Measurements from ENCODE around the gene GRIA4.

Gene GRIA4

DNA sequence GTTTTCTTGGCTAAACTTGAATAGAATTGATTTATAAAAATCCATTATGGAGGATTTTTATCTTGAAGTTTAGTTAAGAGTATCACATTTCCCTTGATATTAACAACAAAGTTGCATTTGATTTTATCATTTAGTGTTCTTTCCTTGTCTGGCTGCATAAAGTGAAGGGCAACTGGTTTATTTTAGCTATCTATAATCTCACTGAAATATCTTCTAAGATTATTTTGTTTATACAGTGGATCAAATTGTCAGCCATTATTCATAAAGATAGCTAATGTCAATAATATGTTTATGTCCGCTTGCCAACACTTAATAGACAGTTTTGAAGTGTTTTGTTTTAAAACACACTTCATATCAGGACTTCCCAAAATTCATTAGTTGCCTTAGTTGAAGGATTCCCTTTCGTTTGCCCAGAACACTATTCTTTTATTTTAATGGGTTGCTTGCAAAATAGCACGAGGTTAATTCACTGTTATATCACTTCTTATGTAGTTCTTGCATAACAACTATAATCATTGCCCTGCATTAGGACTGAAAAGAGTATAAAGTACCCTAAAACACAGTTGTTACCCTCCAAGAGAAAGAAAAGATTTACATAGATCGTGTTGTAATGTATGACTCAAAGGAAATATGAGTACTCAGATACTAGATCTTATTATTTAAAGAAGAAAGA, 339.2 kb downstream of the GRIA4 start:
- Histone ChIP-seq H3K27ac (ENCODE audit: low read length, poor library complexity, severe bottlenecking) (no peak overlapping the region), H3K9ac (ENCODE audit: low read length) (no peak overlapping the region), H2AK5ac (ENCODE audit: low read length, severe bottlenecking) (no peak overlapping the region), H3K18ac (ENCODE audit: low read depth in 1 of 2, low read length in 2 of 2) (no peak overlapping the region), H3K9me3 (ENCODE audit: control insufficient read depth, low read length) (no peaks in the 10 kb centered on the region), H2BK15ac (ENCODE audit: low read depth, poor library complexity, severe bottlenecking) (no peak overlapping the region), H2BK5ac (ENCODE audit: low read depth, low read length, poor library complexity, severe bottlenecking) (no peak overlapping the region), H2BK120ac (ENCODE audit: low read depth, low read length) (no peak overlapping the region), H3K79me1 (replicated peaks; ENCODE audit: low read length, poor library complexity, severe bottlenecking) (no peaks in the 10 kb centered on the region), H3K14ac (ENCODE audit: low read length in 2 of 2) (no peak overlapping the region), H2BK12ac (ENCODE audit: low read length in 2 of 2) (no peak overlapping the region), H3K4me1 (ENCODE audit: control insufficient read depth, insufficient read depth, low read depth, low read length) (no peaks in the 10 kb centered on the region), H3K4me2 (ENCODE audit: low read length, poor library complexity, severe bottlenecking) (no peak overlapping the region), H3K4ac (ENCODE audit: low read depth in 1 of 2, low read length in 2 of 2) (no peak overlapping the region), H3K23ac (ENCODE audit: low read length in 2 of 2) (no peak overlapping the region), H2AFZ (ENCODE audit: low read depth, low read length) (no peak overlapping the region), H3K4me3 (ENCODE audit: insufficient read depth in 1 of 2, low read depth in 1 of 2, low read length in 2 of 2) (no peak overlapping the region), H4K8ac (ENCODE audit: low read length) (no peak overlapping the region), H3K27me3 (ENCODE audit: control insufficient read depth in 1 of 2, insufficient read depth in 1 of 2, low read length in 2 of 2) (no peaks in the 10 kb centered on the region), H4K91ac (ENCODE audit: low read length) (no peak overlapping the region), H3K36me3 (ENCODE audit: control insufficient read depth in 1 of 2, insufficient read depth in 2 of 2, low read depth in 1 of 2, low read length in 2 of 2) (no peaks in the 10 kb centered on the region)
- DNase-seq: peak; percentile 23
- WGBS: no CpG with 5 or more reads among the region's 4 CpGs

DNA sequence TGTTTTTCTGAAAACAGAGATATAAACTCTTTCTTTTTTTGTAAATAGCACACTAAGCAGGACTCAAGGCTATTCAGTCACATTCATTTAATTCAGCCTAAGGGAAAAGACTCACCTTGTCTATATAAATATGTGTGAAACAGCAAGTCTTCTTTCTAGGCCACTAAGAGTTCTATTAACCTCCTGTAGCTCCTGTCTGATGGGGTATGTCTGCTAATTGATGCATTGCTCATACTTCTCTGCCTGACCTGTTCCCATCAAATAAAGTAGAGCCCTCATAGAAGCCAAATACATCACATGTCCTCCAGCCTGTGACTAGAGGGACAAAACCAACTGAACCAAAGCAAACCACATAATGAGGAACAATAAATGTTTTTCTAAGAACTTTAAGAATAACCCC, 344.0 kb downstream of the GRIA4 start:
- no peak for DNase-seq
- H3K27me3 ChIP-seq (ENCODE audit: control insufficient read depth in 1 of 2, insufficient read depth in 1 of 2, low read length in 2 of 2): no peaks in the 10 kb centered on the region
- no peak overlapping the region for H3K23ac ChIP-seq (ENCODE audit: low read length in 2 of 2)
- no peak overlapping the region for H3K14ac ChIP-seq (ENCODE audit: low read length in 2 of 2)
- H3K4me1 ChIP-seq (ENCODE audit: control insufficient read depth, insufficient read depth, low read depth, low read length): no peaks in the 10 kb centered on the region
- H2BK5ac ChIP-seq (ENCODE audit: low read depth, low read length, poor library complexity, severe bottlenecking): no peak overlapping the region
- H2BK15ac ChIP-seq (ENCODE audit: low read depth, poor library complexity, severe bottlenecking): no peak overlapping the region
- no peak overlapping the region for H3K4me3 ChIP-seq (ENCODE audit: insufficient read depth in 1 of 2, low read depth in 1 of 2, low read length in 2 of 2)
- H4K91ac ChIP-seq (ENCODE audit: low read length): no peak overlapping the region
- H3K4me2 ChIP-seq (ENCODE audit: low read length, poor library complexity, severe bottlenecking): no peak overlapping the region
- H2AK5ac ChIP-seq (ENCODE audit: low read length, severe bottlenecking): no peak overlapping the region
- H2BK120ac ChIP-seq (ENCODE audit: low read depth, low read length): no peak overlapping the region
- no peak overlapping the region for H2AFZ ChIP-seq (ENCODE audit: low read depth, low read length)
- no peaks in the 10 kb centered on the region for H3K9me3 ChIP-seq (ENCODE audit: control insufficient read depth, low read length)
- no peak overlapping the region for H3K18ac ChIP-seq (ENCODE audit: low read depth in 1 of 2, low read length in 2 of 2)
- H3K4ac ChIP-seq (ENCODE audit: low read depth in 1 of 2, low read length in 2 of 2): no peak overlapping the region
- no peak overlapping the region for H3K27ac ChIP-seq (ENCODE audit: low read length, poor library complexity, severe bottlenecking)
- H3K79me1 ChIP-seq (replicated peaks; ENCODE audit: low read length, poor library complexity, severe bottlenecking): no peaks in the 10 kb centered on the region
- no peaks in the 10 kb centered on the region for H3K36me3 ChIP-seq (ENCODE audit: control insufficient read depth in 1 of 2, insufficient read depth in 2 of 2, low read depth in 1 of 2, low read length in 2 of 2)
- H3K9ac ChIP-seq (ENCODE audit: low read length): no peak overlapping the region
- H2BK12ac ChIP-seq (ENCODE audit: low read length in 2 of 2): no peak overlapping the region
- no peak overlapping the region for H4K8ac ChIP-seq (ENCODE audit: low read length)

DNA sequence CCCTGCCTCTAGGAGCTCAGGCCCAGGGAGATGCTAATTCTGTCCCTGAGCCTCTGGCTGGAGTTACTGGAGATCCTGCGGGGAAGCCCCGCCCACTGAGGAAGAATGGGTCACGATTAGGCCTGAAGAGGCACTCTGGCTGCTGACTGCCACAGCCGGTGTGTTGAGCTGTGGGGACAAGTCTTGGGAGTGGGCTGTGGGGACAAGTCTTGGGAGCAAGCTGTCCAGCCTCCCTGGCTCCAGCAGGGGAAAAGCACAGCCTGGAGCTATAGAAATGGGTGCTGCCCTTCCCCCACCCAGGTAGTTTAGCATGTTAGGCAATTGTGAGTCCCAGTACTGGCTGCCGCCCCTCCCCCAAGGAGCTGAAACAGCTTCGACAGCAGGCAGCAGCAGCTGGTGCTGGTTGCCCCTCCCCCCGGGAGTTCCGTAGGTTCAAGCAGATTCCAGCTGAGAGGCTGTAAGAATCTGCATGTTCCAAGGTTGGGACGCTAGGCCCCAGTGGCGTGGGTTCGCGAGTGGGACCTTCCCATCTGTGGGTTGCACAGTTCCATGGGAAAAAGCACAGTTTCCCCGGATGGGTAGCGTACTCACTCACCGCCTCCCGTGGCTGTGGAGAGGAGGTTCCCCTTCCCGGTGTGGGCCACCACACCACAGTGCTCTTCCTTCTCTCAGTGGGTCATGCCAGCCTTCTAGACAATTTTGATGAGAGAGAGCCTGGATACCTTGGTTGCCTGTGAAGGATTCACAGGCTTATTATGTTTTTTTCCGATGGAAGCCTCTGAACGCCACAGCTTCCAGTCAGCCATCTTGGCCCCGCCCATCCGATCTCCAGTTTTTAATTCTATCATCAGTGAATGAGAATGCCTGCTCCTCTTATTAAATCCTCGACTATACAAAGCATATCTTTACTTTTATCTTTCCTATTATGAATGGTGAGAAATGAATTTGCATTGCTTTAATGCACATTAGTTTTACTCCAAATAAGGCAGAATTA, 350.7 kb downstream of the GRIA4 start:
- Histone ChIP-seq H3K36me3 (ENCODE audit: control insufficient read depth in 1 of 2, insufficient read depth in 2 of 2, low read depth in 1 of 2, low read length in 2 of 2) (no peaks in the 10 kb centered on the region), H3K9me3 (ENCODE audit: control insufficient read depth, low read length) (no peaks in the 10 kb centered on the region), H2BK5ac (ENCODE audit: low read depth, low read length, poor library complexity, severe bottlenecking) (no peak overlapping the region), H3K27me3 (ENCODE audit: control insufficient read depth in 1 of 2, insufficient read depth in 1 of 2, low read length in 2 of 2) (no peaks in the 10 kb centered on the region), H4K8ac (ENCODE audit: low read length) (no peak overlapping the region), H3K4me2 (ENCODE audit: low read length, poor library complexity, severe bottlenecking) (no peak overlapping the region), H2AFZ (ENCODE audit: low read depth, low read length) (no peak overlapping the region), H4K91ac (ENCODE audit: low read length) (no peak overlapping the region), H2BK15ac (ENCODE audit: low read depth, poor library complexity, severe bottlenecking) (no peak overlapping the region), H2AK5ac (ENCODE audit: low read length, severe bottlenecking) (no peak overlapping the region), H3K4me1 (ENCODE audit: control insufficient read depth, insufficient read depth, low read depth, low read length) (no peaks in the 10 kb centered on the region), H3K23ac (ENCODE audit: low read length in 2 of 2) (no peak overlapping the region), H3K9ac (ENCODE audit: low read length) (no peak overlapping the region), H3K4me3 (ENCODE audit: insufficient read depth in 1 of 2, low read depth in 1 of 2, low read length in 2 of 2) (no peak overlapping the region), H2BK120ac (ENCODE audit: low read depth, low read length) (no peak overlapping the region), H3K18ac (ENCODE audit: low read depth in 1 of 2, low read length in 2 of 2) (no peak overlapping the region), H3K79me1 (replicated peaks; ENCODE audit: low read length, poor library complexity, severe bottlenecking) (no peaks in the 10 kb centered on the region), H3K4ac (ENCODE audit: low read depth in 1 of 2, low read length in 2 of 2) (no peak overlapping the region), H3K27ac (ENCODE audit: low read length, poor library complexity, severe bottlenecking) (no peak overlapping the region), H3K14ac (ENCODE audit: low read length in 2 of 2) (no peak overlapping the region), H2BK12ac (ENCODE audit: low read length in 2 of 2) (no peak overlapping the region)
- 86% methylated on average over 21 of the region's 22 CpGs for WGBS
- no peak for DNase-seq

DNA sequence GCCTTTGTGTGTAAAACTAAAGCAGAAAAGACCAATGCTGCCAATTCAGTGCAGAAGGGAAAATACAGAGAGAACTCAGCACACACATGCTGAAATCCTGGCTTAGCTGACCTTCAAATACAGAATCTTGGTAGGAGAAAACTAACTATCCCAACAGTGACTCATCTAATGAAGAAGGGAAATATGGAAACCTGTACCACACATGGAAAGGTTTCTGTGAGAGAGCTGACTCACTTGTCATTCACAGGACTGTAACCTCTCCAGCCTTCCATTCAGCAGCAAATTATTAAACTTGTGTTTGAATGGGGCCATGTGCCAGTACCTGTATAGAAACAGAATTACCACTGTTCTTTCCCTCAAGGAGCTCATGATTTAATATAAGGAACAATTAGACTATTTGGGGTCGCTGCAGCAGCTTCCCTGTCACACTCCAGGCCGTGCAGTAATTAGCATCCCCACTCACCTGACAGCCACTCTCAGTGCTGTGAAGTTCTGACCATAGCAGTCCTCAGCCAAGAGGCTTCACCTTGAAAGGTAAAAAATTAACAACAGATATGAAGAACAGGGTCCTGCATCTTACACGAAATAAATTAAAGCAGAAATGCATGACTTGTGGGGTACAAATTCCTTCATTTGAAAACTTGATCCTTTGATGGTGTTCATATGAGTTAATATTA, 358.3 kb downstream of the GRIA4 start:
- Histone ChIP-seq H2BK15ac (ENCODE audit: low read depth, poor library complexity, severe bottlenecking) (no peak overlapping the region), H2AK5ac (ENCODE audit: low read length, severe bottlenecking) (no peak overlapping the region), H3K9me3 (ENCODE audit: control insufficient read depth, low read length) (no peaks in the 10 kb centered on the region), H3K27ac (ENCODE audit: low read length, poor library complexity, severe bottlenecking) (no peak overlapping the region), H3K23ac (ENCODE audit: low read length in 2 of 2) (no peak overlapping the region), H2AFZ (ENCODE audit: low read depth, low read length) (no peak overlapping the region), H3K4me2 (ENCODE audit: low read length, poor library complexity, severe bottlenecking) (no peak overlapping the region), H3K18ac (ENCODE audit: low read depth in 1 of 2, low read length in 2 of 2) (no peak overlapping the region), H3K79me1 (replicated peaks; ENCODE audit: low read length, poor library complexity, severe bottlenecking) (no peaks in the 10 kb centered on the region), H3K4me3 (ENCODE audit: insufficient read depth in 1 of 2, low read depth in 1 of 2, low read length in 2 of 2) (no peak overlapping the region), H3K14ac (ENCODE audit: low read length in 2 of 2) (no peak overlapping the region), H4K8ac (ENCODE audit: low read length) (no peak overlapping the region), H3K4ac (ENCODE audit: low read depth in 1 of 2, low read length in 2 of 2) (no peak overlapping the region), H2BK12ac (ENCODE audit: low read length in 2 of 2) (no peak overlapping the region), H4K91ac (ENCODE audit: low read length) (no peak overlapping the region), H3K36me3 (ENCODE audit: control insufficient read depth in 1 of 2, insufficient read depth in 2 of 2, low read depth in 1 of 2, low read length in 2 of 2) (no peaks in the 10 kb centered on the region), H3K4me1 (ENCODE audit: control insufficient read depth, insufficient read depth, low read depth, low read length) (peaks cover 2% of the 10 kb centered on the region), H3K9ac (ENCODE audit: low read length) (no peak overlapping the region), H2BK120ac (ENCODE audit: low read depth, low read length) (no peak overlapping the region), H3K27me3 (ENCODE audit: control insufficient read depth in 1 of 2, insufficient read depth in 1 of 2, low read length in 2 of 2) (no peaks in the 10 kb centered on the region), H2BK5ac (ENCODE audit: low read depth, low read length, poor library complexity, severe bottlenecking) (no peak overlapping the region)
- 90% methylated on average over 3 of the region's 3 CpGs for WGBS
- peak; percentile 42 for DNase-seq
